HEK293 (cell line): Measurements from ENCODE around the gene ADAMTSL3.

Source experiments
- CTCF ChIA-PET: fragments of 350-600 bp; formaldehyde crosslinking; extraction: SDS; loops from one replicate; lab custom pipeline; 2021; ENCODE audit warnings: antibody characterized with exemption; lab: Yijun Ruan, JAX
- POLR2A ChIA-PET: fragments of 300-600 bp; formaldehyde crosslinking; extraction: SDS; loops from one replicate; lab custom pipeline; 2020; ENCODE audit warnings: antibody characterized with exemption, inconsistent platforms; lab: Yijun Ruan, JAX
- H3K27ac ChIP-seq: fragments of 200-500 bp; sonication (Bioruptor generic); 2 replicates; pipeline ENCODE4 v1.5.1; 2014; ENCODE audit warnings: low read depth, low read length, control low read depth, inconsistent platforms; ENCODE audit errors: extremely low read depth
- H3K36me3 ChIP-seq, 2 experiments: fragments of 200-500 bp in 1 of 2; sonication (Bioruptor generic) in 1 of 2; 1 replicate in 1 of 2; 2 replicates in 1 of 2; pipeline ENCODE4 v1.5.1; 2014 to 2017; ENCODE audit warnings: inconsistent platforms in 2 of 2, low read length in 2 of 2; ENCODE audit not compliant: control insufficient read depth in 2 of 2, insufficient read depth in 1 of 2
- H3K4me1 ChIP-seq: fragments of 200-500 bp; sonication (Bioruptor generic); 2 replicates; pipeline ENCODE4 v1.5.1; 2014; ENCODE audit warnings: mild to moderate bottlenecking, low read length, inconsistent platforms; ENCODE audit not compliant: control insufficient read depth, insufficient read depth
- H3K4me3 ChIP-seq: 2 replicates; pipeline ENCODE4 v1.5.1; 2011; ENCODE audit warnings: low read depth, mild to moderate bottlenecking, control low read depth, low read length, moderate library complexity
- H3K9me3 ChIP-seq: fragments of 200-500 bp; sonication (Bioruptor generic); 2 replicates; pipeline ENCODE4 v1.5.1; 2014; ENCODE audit warnings: low read depth, low read length, inconsistent platforms; ENCODE audit not compliant: control insufficient read depth, insufficient read depth
- KLF7 ChIP-seq: fragments of 450-650 bp; formaldehyde crosslinking; IDR thresholded peaks from 2 replicates; pipeline ENCODE4 v1.5.1; 2016; ENCODE audit warnings: missing biosample characterization, missing genetic modification characterization, borderline replicate concordance
- ZBTB21 ChIP-seq: fragments of 450-650 bp; formaldehyde crosslinking; IDR thresholded peaks from 2 replicates; pipeline ENCODE4 v1.5.1; 2017; ENCODE audit warnings: missing biosample characterization, missing genetic modification characterization
- ZBTB8A ChIP-seq: fragments of 450-650 bp; formaldehyde crosslinking; IDR thresholded peaks from 2 replicates; pipeline ENCODE4 v1.5.1; 2016; ENCODE audit warnings: missing biosample characterization, missing genetic modification characterization
- ZNF121 ChIP-seq: fragments of 450-650 bp; formaldehyde crosslinking; IDR thresholded peaks from 2 replicates; pipeline ENCODE4 v1.5.1; 2016; ENCODE audit warnings: missing biosample characterization, missing genetic modification characterization
- ZNF214 ChIP-seq: fragments of 450-650 bp; formaldehyde crosslinking; IDR thresholded peaks from 2 replicates; pipeline ENCODE4 v1.5.1; 2017; ENCODE audit warnings: missing biosample characterization, mild to moderate bottlenecking, missing genetic modification characterization, borderline replicate concordance
- ZNF23 ChIP-seq: fragments of 450-650 bp; formaldehyde crosslinking; IDR thresholded peaks from 2 replicates; pipeline ENCODE4 v1.5.1; 2016; ENCODE audit warnings: missing biosample characterization, missing genetic modification characterization, borderline replicate concordance
- ZNF292 ChIP-seq: fragments of 450-650 bp; formaldehyde crosslinking; IDR thresholded peaks from 2 replicates; pipeline ENCODE4 v1.5.1; 2016; ENCODE audit warnings: low read depth, missing biosample characterization, missing genetic modification characterization, borderline replicate concordance
- ZNF324 ChIP-seq: fragments of 450-650 bp; formaldehyde crosslinking; IDR thresholded peaks from 2 replicates; pipeline ENCODE4 v1.5.1; 2016; ENCODE audit warnings: missing biosample characterization, missing genetic modification characterization
- ZNF335 ChIP-seq: fragments of 450-650 bp; formaldehyde crosslinking; conservative IDR thresholded peaks from 2 replicates; pipeline ENCODE4 v1.5.1; 2016; ENCODE audit warnings: missing biosample characterization, missing genetic modification characterization
- ZNF404 ChIP-seq: fragments of 450-650 bp; formaldehyde crosslinking; IDR thresholded peaks from 2 replicates; pipeline ENCODE4 v1.5.1; 2017; ENCODE audit warnings: missing biosample characterization, missing genetic modification characterization
- ZNF596 ChIP-seq: fragments of 450-650 bp; IDR thresholded peaks from 2 replicates; pipeline ENCODE4 v1.5.0; 2018; ENCODE audit warnings: missing biosample characterization, mild to moderate bottlenecking, missing genetic modification characterization, moderate library complexity
- ZNF660 ChIP-seq: fragments of 450-650 bp; IDR thresholded peaks from 2 replicates; pipeline ENCODE4 v1.5.1; 2018; ENCODE audit warnings: missing biosample characterization, mild to moderate bottlenecking, missing genetic modification characterization
- ZNF664 ChIP-seq: fragments of 450-650 bp; formaldehyde crosslinking; IDR thresholded peaks from 2 replicates; pipeline ENCODE4 v1.5.1; 2016; ENCODE audit warnings: missing biosample characterization, missing genetic modification characterization
- ZNF747 ChIP-seq: fragments of 450-650 bp; formaldehyde crosslinking; IDR thresholded peaks from 2 replicates; pipeline ENCODE4 v1.5.1; 2016; ENCODE audit warnings: missing biosample characterization, missing genetic modification characterization
- ZNF768 ChIP-seq: fragments of 450-650 bp; formaldehyde crosslinking; IDR thresholded peaks from 2 replicates; pipeline ENCODE4 v1.5.1; 2018; ENCODE audit warnings: missing biosample characterization, mild to moderate bottlenecking, missing genetic modification characterization
- TF ChIP-seq, protein P1 (sequence below): fragments of 450-650 bp; formaldehyde crosslinking; IDR thresholded peaks from 2 replicates; pipeline ENCODE4 v1.5.1; 2016; ENCODE audit warnings: missing biosample characterization, missing genetic modification characterization
- TF ChIP-seq, protein P2 (sequence below): fragments of 450-650 bp; formaldehyde crosslinking; IDR thresholded peaks from 2 replicates; pipeline ENCODE4 v1.5.1; 2017; ENCODE audit warnings: missing biosample characterization, missing genetic modification characterization
- TF ChIP-seq, protein P3 (sequence below): fragments of 450-650 bp; formaldehyde crosslinking; IDR thresholded peaks from 2 replicates; pipeline ENCODE4 v1.5.1; 2016; ENCODE audit warnings: missing biosample characterization, missing genetic modification characterization
- TF ChIP-seq, protein P4 (sequence below): fragments of 450-650 bp; formaldehyde crosslinking; IDR thresholded peaks from 2 replicates; pipeline ENCODE4 v1.5.1; 2016; ENCODE audit warnings: missing biosample characterization, missing genetic modification characterization

ADAMTSL3 gene

DNA sequence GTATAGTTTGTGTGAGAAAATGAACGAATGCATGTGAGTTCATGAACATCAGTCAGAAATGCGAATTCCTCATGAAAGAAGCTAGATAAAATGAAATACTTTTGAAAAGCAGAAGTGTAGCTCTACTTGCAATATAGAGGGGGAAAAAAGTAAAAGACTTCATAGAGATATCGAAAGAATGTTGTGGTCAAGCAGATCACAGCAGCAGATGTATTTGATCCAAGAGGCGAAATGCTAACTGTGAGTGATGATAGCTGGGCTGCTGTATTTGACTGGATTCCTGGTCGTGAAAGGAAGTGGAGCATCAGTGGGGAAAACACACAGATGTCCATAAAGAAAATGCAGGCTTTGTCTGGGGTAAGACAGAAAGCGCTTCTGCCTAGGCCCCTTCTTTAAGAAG, 112.4 kb downstream of the ADAMTSL3 start:
- no peak overlapping the region for H3K4me3 ChIP-seq
- H3K4me1 ChIP-seq, result peaks cover 6% of the 10 kb centered on the region
- TF ChIP-seq ZNF664 (tag by site-specific recombination) (no peak), ZNF768 (no peak), ZNF324 (tag by site-specific recombination) (no peak)
- TF ChIP-seq, protein P1, sequence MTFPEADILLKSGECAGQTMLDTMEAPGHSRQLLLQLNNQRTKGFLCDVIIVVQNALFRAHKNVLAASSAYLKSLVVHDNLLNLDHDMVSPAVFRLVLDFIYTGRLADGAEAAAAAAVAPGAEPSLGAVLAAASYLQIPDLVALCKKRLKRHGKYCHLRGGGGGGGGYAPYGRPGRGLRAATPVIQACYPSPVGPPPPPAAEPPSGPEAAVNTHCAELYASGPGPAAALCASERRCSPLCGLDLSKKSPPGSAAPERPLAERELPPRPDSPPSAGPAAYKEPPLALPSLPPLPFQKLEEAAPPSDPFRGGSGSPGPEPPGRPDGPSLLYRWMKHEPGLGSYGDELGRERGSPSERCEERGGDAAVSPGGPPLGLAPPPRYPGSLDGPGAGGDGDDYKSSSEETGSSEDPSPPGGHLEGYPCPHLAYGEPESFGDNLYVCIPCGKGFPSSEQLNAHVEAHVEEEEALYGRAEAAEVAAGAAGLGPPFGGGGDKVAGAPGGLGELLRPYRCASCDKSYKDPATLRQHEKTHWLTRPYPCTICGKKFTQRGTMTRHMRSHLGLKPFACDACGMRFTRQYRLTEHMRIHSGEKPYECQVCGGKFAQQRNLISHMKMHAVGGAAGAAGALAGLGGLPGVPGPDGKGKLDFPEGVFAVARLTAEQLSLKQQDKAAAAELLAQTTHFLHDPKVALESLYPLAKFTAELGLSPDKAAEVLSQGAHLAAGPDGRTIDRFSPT (tag by site-specific recombination), result no peak
- no peak overlapping the region for H3K27ac ChIP-seq
- POLR2A ChIA-PET, result no interaction called here
- no peaks in the 10 kb centered on the region for H3K9me3 ChIP-seq
- CTCF ChIA-PET, result interaction anchor here (0.6 to 1.5 kb wide), 4 partner anchors 20 to 269 kb away, joined by 3 to 5 read pairs (median 3); no protein-coding TSS in a partner anchor
- H3K36me3 ChIP-seq, result no peaks in the 10 kb centered on the region

GRCh38 chr15:83767741-83768140, 113.8 kb downstream of the ADAMTSL3 start:
- Histone ChIP-seq H3K27ac (no peak overlapping the region), H3K4me1 (peaks cover 9% of the 10 kb centered on the region), H3K36me3 (no peaks in the 10 kb centered on the region), H3K4me3 (no peak overlapping the region), H3K9me3 (no peaks in the 10 kb centered on the region)
- no peak for TF ChIP-seq ZNF596 (tag by site-specific recombination)
- TF ChIP-seq ZNF214 (tag by site-specific recombination), result no peak
- TF ChIP-seq, protein P2, sequence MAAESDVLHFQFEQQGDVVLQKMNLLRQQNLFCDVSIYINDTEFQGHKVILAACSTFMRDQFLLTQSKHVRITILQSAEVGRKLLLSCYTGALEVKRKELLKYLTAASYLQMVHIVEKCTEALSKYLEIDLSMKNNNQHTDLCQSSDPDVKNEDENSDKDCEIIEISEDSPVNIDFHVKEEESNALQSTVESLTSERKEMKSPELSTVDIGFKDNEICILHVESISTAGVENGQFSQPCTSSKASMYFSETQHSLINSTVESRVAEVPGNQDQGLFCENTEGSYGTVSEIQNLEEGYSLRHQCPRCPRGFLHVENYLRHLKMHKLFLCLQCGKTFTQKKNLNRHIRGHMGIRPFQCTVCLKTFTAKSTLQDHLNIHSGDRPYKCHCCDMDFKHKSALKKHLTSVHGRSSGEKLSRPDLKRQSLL (tag by site-specific recombination), result no peak
- no peak for TF ChIP-seq ZNF404 (tag by site-specific recombination)
- TF ChIP-seq ZBTB21 (tag by site-specific recombination), result no peak
- TF ChIP-seq KLF7 (tag by site-specific recombination), result no peak
- TF ChIP-seq ZNF664 (tag by site-specific recombination), result no peak
- TF ChIP-seq ZNF747, result no peak
- ChIA-PET POLR2A (no interaction called here), CTCF (no interaction called here)

DNA sequence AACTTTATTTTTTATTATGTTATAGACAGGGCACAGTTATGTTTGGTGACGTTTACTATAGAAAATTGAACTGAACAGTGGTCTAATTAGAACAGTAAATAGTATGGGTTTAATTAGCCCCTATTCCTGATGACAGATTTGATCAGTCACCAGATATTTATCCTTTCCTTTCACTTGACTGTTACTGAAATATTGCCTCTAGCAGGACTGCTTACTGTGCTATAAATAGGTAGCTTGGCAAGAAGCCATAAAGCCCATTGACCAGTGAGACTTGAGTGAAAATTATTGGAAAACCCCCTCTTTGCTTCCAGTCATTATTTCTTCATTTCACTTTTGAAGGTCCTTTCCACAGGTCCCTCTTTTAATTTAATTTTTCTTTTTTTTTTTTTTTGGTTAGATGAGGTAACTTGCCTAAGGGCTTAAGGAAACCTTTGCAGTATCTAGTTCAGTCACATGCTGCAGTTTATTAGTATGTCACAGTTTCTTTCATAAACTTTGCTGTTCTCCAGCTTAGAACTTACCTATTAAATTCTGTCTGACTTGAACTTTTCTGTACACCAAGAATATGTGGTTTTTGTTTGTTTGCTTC, 115.6 kb downstream of the ADAMTSL3 start:
- POLR2A ChIA-PET, result no interaction called here
- H3K4me3 ChIP-seq, result no peak overlapping the region
- TF ChIP-seq, protein P3, sequence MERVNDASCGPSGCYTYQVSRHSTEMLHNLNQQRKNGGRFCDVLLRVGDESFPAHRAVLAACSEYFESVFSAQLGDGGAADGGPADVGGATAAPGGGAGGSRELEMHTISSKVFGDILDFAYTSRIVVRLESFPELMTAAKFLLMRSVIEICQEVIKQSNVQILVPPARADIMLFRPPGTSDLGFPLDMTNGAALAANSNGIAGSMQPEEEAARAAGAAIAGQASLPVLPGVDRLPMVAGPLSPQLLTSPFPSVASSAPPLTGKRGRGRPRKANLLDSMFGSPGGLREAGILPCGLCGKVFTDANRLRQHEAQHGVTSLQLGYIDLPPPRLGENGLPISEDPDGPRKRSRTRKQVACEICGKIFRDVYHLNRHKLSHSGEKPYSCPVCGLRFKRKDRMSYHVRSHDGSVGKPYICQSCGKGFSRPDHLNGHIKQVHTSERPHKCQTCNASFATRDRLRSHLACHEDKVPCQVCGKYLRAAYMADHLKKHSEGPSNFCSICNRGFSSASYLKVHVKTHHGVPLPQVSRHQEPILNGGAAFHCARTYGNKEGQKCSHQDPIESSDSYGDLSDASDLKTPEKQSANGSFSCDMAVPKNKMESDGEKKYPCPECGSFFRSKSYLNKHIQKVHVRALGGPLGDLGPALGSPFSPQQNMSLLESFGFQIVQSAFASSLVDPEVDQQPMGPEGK, result 0 out of 2 replicates have a peak, but pooled peaks have one; percentile 13
- TF ChIP-seq ZNF121 (tag by site-specific recombination), result no peak
- no peak for TF ChIP-seq ZNF292
- TF ChIP-seq ZNF23 (tag by site-specific recombination), result no peak
- TF ChIP-seq, protein P4, sequence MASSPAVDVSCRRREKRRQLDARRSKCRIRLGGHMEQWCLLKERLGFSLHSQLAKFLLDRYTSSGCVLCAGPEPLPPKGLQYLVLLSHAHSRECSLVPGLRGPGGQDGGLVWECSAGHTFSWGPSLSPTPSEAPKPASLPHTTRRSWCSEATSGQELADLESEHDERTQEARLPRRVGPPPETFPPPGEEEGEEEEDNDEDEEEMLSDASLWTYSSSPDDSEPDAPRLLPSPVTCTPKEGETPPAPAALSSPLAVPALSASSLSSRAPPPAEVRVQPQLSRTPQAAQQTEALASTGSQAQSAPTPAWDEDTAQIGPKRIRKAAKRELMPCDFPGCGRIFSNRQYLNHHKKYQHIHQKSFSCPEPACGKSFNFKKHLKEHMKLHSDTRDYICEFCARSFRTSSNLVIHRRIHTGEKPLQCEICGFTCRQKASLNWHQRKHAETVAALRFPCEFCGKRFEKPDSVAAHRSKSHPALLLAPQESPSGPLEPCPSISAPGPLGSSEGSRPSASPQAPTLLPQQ (tag by site-specific recombination), result 0 out of 2 replicates have a peak, but pooled peaks have one; percentile 20
- TF ChIP-seq ZNF660, result 0 out of 2 replicates have a peak, but pooled peaks have one; percentile 24
- 0 out of 2 replicates have a peak, but pooled peaks have one; percentile 24 for TF ChIP-seq ZNF335 (tag by site-specific recombination)
- no peak for TF ChIP-seq ZBTB8A (tag by site-specific recombination)
- TF ChIP-seq, all 188 proteins: peak for 4
- Histone ChIP-seq H3K27ac (no peak overlapping the region), H3K36me3 (no peaks in the 10 kb centered on the region), H3K9me3 (no peaks in the 10 kb centered on the region), H3K4me1 (peaks cover 9% of the 10 kb centered on the region)
- CTCF ChIA-PET, result interaction anchor here (0.6 to 2.0 kb wide), 3 partner anchors 9 to 198 kb away, joined by 3 to 7 read pairs (median 3); no protein-coding TSS in a partner anchor
